ENCODE measurements around the gene KIF3B. TPM values are rescaled to one million over a fixed set of nuclear protein-coding genes. Genes with fewer than 3 reads are reported as not detected.
A peak's percentile ranks its signal among the peaks of the same experiment; 100 is the strongest.

KIF3B gene
- total RNA-seq, 1 experiment from 2014 or later: 21.7 TPM

DNA sequence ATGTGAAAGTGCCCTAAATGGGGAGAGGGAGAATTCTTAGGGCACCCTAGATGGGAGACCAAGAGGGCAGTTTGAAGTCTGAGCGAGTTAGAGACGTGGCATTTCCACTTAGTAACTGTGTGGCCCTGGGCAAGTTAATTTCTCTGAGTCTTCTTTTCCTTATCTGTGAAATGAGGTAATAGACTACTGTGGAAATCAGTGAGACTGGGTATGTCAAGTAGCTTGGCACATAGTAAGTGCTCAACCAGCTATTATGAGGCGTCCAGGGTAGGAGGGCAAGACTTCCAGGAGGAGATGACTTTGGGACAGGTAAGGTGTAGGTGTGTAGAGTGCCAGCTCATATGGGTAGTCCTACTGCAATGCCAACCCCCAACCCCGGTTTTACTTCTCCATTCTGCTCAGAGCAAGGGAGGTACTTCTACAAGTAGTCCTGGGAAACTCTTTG is 770 bp downstream of the KIF3B start:
- CTCF ChIA-PET: interaction anchor here (0.7 kb wide), 1 partner anchor 24 kb away, joined by 4 read pairs; no protein-coding TSS in a partner anchor
- BruUV-seq (replicated peaks): TSS peak; percentile 37
- H3K9me3 Mint-ChIP-seq (ENCODE audit: unreplicated experiment): no peaks in the 10 kb centered on the region
- peaks cover 10% of the 10 kb centered on the region for H3K27me3 Mint-ChIP-seq (ENCODE audit: insufficient read depth, unreplicated experiment)
- no peak for DNase-seq (ENCODE audit: unreplicated experiment)
- TF ChIP-seq, protein P1, sequence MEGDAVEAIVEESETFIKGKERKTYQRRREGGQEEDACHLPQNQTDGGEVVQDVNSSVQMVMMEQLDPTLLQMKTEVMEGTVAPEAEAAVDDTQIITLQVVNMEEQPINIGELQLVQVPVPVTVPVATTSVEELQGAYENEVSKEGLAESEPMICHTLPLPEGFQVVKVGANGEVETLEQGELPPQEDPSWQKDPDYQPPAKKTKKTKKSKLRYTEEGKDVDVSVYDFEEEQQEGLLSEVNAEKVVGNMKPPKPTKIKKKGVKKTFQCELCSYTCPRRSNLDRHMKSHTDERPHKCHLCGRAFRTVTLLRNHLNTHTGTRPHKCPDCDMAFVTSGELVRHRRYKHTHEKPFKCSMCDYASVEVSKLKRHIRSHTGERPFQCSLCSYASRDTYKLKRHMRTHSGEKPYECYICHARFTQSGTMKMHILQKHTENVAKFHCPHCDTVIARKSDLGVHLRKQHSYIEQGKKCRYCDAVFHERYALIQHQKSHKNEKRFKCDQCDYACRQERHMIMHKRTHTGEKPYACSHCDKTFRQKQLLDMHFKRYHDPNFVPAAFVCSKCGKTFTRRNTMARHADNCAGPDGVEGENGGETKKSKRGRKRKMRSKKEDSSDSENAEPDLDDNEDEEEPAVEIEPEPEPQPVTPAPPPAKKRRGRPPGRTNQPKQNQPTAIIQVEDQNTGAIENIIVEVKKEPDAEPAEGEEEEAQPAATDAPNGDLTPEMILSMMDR (IDR thresholded peaks at IDR 0.05; ENCODE audit: unreplicated experiment): no peak
- peaks cover 14% of the 10 kb centered on the region for H3K36me3 Mint-ChIP-seq (ENCODE audit: insufficient read depth, unreplicated experiment)
- peak overlapping the region; percentile 75 for H3K27ac Mint-ChIP-seq (ENCODE audit: low read depth, unreplicated experiment)
- peak overlapping the region; percentile 75 for H3K4me3 Mint-ChIP-seq (ENCODE audit: unreplicated experiment)
- peaks cover 11% of the 10 kb centered on the region for H3K4me1 Mint-ChIP-seq (ENCODE audit: insufficient read depth, unreplicated experiment)
- intact Hi-C loops (cut with micrococcal nuclease): no loop called here
- POLR2A ChIA-PET: interaction anchor here (0.7 to 1.7 kb wide), 5 partner anchors 32 to 211 kb away, joined by 3 to 5 read pairs (median 3); no protein-coding TSS in a partner anchor

DNA sequence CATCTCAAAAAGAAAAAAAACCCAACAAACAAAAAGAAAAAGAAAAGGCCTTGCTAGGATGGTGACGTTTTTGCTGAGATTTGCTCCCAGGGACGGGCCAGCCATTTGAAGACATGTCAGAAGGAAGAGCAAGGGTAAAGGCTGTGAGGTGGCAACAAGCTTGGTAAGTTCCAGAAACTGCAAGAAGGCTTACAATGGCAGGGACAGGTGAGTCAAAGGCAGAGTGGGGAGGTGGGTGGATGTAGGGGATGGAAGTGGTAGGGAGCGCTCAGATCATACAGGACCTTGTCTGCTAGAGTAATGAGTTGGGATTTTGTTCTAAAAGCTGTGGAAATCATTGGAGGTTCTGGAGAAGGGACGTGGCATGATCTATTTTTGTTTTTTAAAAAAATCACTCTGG is 4.3 kb downstream of the KIF3B start:
- no peak overlapping the region for H3K4me3 Mint-ChIP-seq (ENCODE audit: unreplicated experiment)
- no peaks in the 10 kb centered on the region for H3K27me3 Mint-ChIP-seq (ENCODE audit: insufficient read depth, unreplicated experiment)
- no peaks in the 10 kb centered on the region for H3K9me3 Mint-ChIP-seq (ENCODE audit: unreplicated experiment)

DNA sequence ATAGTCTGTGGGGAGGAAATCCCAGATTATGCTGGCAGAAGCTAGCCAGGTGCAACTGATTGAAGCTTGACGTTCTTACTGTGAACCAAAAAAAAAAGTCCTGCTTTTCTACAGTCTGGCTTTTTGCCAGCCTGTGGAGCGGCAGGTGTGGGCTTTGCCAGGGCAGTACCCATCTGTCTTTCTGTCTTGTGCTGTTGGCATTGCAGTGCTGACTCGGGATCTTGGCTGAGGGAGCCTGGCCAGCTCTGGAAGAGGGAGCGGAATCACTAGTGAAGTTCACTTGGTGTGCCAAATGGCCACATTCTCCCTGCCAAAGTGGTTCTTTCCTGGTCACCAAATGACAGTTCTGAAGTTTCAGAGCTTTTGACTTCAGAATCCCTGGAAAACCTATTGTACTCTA is 5.0 kb downstream of the KIF3B start:
- Mint-ChIP-seq H3K36me3 (ENCODE audit: insufficient read depth, unreplicated experiment) (peaks cover 19% of the 10 kb centered on the region), H3K9me3 (ENCODE audit: unreplicated experiment) (no peaks in the 10 kb centered on the region), H3K27me3 (ENCODE audit: insufficient read depth, unreplicated experiment) (no peaks in the 10 kb centered on the region), H3K4me1 (ENCODE audit: insufficient read depth, unreplicated experiment) (peaks cover 21% of the 10 kb centered on the region), H3K27ac (ENCODE audit: low read depth, unreplicated experiment) (no peak overlapping the region), H3K4me3 (ENCODE audit: unreplicated experiment) (no peak overlapping the region)
- intact Hi-C loops (cut with micrococcal nuclease): no loop called here
- TF ChIP-seq, protein P1 (IDR thresholded peaks at IDR 0.05; ENCODE audit: unreplicated experiment): no peak
- POLR2A ChIA-PET: interaction anchor here (0.9 kb wide), 1 partner anchor 55 kb away, joined by 4 read pairs; no protein-coding TSS in a partner anchor
- no TSS peak for BruUV-seq (replicated peaks)
- CTCF ChIA-PET: interaction anchor here (0.6 to 1.1 kb wide), 3 partner anchors 11 to 459 kb away, joined by 3 read pairs; no protein-coding TSS in a partner anchor
- no peak for DNase-seq (ENCODE audit: unreplicated experiment)

More for the DNA sequence above, 4.3 kb downstream of the KIF3B start:
- intact Hi-C loops (cut with micrococcal nuclease): no loop called here
- DNase-seq (ENCODE audit: unreplicated experiment): no peak
- ChIA-PET CTCF (no interaction called here), POLR2A (no interaction called here)
- TF ChIP-seq, protein P1 (IDR thresholded peaks at IDR 0.05; ENCODE audit: unreplicated experiment): no peak
- peaks cover 21% of the 10 kb centered on the region for H3K4me1 Mint-ChIP-seq (ENCODE audit: insufficient read depth, unreplicated experiment)
- BruUV-seq (replicated peaks): no TSS peak
- H3K36me3 Mint-ChIP-seq (ENCODE audit: insufficient read depth, unreplicated experiment): peaks cover 20% of the 10 kb centered on the region
- H3K27ac Mint-ChIP-seq (ENCODE audit: low read depth, unreplicated experiment): no peak overlapping the region

DNA sequence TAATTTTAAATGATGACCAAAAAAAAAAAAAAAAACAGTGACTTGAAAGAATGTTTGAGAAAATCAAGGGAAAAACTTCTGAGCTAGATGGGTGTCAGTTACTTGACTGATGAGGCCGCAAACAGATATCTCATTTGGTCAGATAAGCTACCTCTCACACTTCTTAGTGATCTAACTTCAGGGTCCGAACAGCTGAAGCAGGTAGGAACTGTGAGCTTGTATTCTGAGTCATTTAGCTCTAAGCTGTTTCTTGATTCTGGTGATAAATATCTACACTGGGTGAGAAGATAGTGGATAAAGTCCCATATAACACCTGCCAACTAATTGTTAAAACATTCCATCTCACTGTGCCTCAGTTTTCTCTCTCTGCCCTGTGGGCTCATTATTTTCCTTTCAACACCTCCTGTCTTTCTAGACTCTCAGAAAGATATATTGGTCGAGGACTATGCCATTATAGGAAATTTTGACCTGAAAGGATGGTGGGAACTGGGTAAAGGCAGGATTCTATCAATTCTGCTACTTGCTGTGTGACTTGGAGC is 7.7 kb downstream of the KIF3B start:
- ChIA-PET POLR2A (interaction anchor here (0.8 to 1.7 kb wide), 6 partner anchors 9 to 389 kb away, joined by 3 to 7 read pairs (median 3); partner anchors contain the start of gene C20orf203), CTCF (interaction anchor here (1.0 to 1.3 kb wide), 4 partner anchors 8 to 51 kb away, joined by 3 to 6 read pairs (median 4); no protein-coding TSS in a partner anchor)
- intact Hi-C loops (cut with micrococcal nuclease): no loop called here
- peaks cover 23% of the 10 kb centered on the region for H3K36me3 Mint-ChIP-seq (ENCODE audit: insufficient read depth, unreplicated experiment)
- H3K9me3 Mint-ChIP-seq (ENCODE audit: unreplicated experiment): no peaks in the 10 kb centered on the region
- TF ChIP-seq, protein P1 (IDR thresholded peaks at IDR 0.05; ENCODE audit: unreplicated experiment): no peak
- H3K27ac Mint-ChIP-seq (ENCODE audit: low read depth, unreplicated experiment): peak overlapping the region; percentile 81
- no TSS peak for BruUV-seq (replicated peaks)
- H3K27me3 Mint-ChIP-seq (ENCODE audit: insufficient read depth, unreplicated experiment): no peaks in the 10 kb centered on the region
- H3K4me3 Mint-ChIP-seq (ENCODE audit: unreplicated experiment): no peak overlapping the region
- peaks cover 17% of the 10 kb centered on the region for H3K4me1 Mint-ChIP-seq (ENCODE audit: insufficient read depth, unreplicated experiment)
- DNase-seq (ENCODE audit: unreplicated experiment): no peak
